A549 treated with DMSO at 1 μM for 4 hours (cell line): ENCODE data around the gene RPRML. TPM values are rescaled to one million over a fixed set of nuclear protein-coding genes. Genes with fewer than 3 reads are reported as not detected.

Experiments
- total RNA-seq: library from RNA; stranded (reverse); fragments of 200-300 nt; extraction: Qiagen RNA extraction; gene quantifications from 5 replicates; pipeline ENCODE4 v1.2.3, GENCODE V29; 2022; ENCODE audit warnings: low read depth

Gene RPRML
- total RNA-seq = 0.33 to 0.69 TPM (median 0.57 TPM) in 5 replicates

DNA sequence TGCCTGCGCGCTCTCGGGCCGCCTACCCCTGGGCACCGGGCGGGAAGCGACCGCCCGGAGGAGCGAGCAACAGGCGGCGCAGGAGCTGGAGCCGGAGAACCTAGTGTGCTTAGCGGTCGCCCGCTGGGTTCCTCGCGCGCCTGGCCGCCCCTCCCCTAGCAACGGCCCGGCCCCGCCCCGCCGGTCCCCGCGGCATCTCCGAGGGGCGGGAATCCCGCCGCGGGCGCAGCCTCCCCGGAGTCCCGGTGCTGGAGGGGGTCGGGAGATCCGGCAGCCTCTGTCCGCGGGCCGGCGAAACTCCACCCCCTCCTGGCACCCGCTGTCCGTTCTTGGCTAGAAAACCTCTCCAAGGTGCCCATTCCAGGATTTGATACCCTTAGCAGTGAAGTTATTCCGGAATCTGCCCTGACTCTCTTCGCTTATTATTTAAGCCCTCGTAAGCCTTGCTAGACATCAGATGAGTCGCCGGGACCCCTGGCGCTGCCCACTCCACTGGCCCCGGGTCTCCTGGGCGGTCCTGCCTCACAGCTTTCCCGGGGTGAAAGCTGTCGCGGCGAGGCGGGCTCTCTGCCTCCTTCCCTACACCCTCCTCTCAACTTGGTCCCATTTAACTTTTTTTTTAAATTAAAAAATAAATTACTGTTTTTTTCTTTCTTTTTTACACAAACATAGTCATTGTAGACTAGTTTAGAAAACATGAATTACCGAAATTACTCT, at the start of gene RPRML:
Gene RPRML (minus strand): TSS at position 107 of the 717 bp plus-strand sequence. CDS start 246 bp downstream, outside the sequence.

Other genes starting within 250 kb of the RPRML start
- gene WNT3, start 160.6 kb downstream of the RPRML start, total RNA-seq = 4.3 to 6.4 TPM (median 5.9 TPM) in 5 replicates
- gene WNT9B, start 127.7 kb downstream of the RPRML start, total RNA-seq = not detected in 5 replicates
- gene GOSR2, start 56.1 kb downstream of the RPRML start, total RNA-seq = 31.4 to 43.7 TPM (median 42.9 TPM) in 5 replicates
- 74.7 to 97.5 TPM (median 89.5 TPM) in 5 replicates for gene CDC27, start 210.0 kb upstream of the RPRML start, total RNA-seq
- 0.16 to 0.32 TPM (median 0.18 TPM) in 4 of 5 replicates, not detected in the other for gene MYL4, start 230.1 kb upstream of the RPRML start, total RNA-seq